ENCODE results near the gene DGKB.

DGKB gene

DNA sequence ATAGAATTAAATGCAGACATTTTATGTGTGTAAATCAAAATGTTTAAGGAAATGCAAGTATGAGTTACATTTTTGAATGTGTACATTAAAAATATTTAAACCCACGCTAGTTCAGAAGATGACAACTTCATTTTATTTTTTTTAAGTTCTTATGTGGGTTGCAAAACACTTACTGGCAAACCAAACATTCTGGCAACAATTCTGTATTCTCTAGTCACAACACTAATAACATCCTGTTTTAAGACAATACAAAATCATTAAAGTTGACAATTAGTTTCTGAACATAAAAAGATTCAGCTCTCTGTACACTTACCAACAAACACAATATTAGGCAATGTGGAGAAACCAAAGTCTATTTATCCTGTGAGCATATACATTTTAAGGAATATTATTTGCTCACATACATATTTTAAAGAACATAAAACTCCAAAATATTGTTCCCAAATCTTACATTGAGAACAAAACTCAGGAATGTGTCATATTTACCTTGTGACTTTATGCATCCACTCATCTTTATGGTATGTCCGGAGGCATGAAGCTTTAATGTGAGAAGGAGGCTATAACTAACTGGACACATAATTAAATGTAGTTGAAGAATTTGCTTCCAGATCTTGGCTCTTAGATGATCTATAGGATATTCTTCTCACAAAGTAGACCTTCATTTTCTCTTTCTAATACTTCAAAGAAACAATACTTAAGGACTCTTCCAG lies 134.7 kb downstream of the DGKB start:
- Mint-ChIP-seq H3K36me3 (ENCODE audit: low read depth) (no peaks in the 10 kb centered on the region), H3K9me3 (peaks cover 3% of the 10 kb centered on the region), H3K27ac (no peak overlapping the region), H3K4me1 (ENCODE audit: low read depth) (no peaks in the 10 kb centered on the region), H3K27me3 (no peaks in the 10 kb centered on the region), H3K4me3 (no peak overlapping the region)

DNA sequence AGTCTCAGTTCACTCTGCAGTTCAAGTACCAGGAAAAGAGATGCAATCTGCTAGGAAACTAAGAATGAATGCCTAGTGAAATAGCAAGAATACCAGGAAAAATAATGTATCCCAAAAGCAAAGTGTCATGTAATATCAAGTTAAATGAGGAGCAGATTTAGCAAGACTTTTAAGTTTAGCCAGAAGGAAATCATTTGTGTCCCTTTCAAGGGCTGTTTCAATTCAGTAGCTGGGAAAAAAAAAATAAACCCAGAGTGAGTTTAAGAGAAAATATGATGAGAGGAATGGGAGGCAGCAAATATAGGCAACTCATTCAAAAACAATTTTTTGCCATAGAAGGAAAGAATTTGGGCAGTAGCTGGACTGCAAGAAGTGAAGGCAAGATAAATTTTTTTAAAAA lies 135.8 kb downstream of the DGKB start:
- H3K27me3 Mint-ChIP-seq: no peaks in the 10 kb centered on the region
- no peaks in the 10 kb centered on the region for H3K4me1 Mint-ChIP-seq (ENCODE audit: low read depth)
- H3K27ac Mint-ChIP-seq: no peak overlapping the region
- peaks cover 4% of the 10 kb centered on the region for H3K9me3 Mint-ChIP-seq
- no peaks in the 10 kb centered on the region for H3K36me3 Mint-ChIP-seq (ENCODE audit: low read depth)
- H3K4me3 Mint-ChIP-seq: no peak overlapping the region

DNA sequence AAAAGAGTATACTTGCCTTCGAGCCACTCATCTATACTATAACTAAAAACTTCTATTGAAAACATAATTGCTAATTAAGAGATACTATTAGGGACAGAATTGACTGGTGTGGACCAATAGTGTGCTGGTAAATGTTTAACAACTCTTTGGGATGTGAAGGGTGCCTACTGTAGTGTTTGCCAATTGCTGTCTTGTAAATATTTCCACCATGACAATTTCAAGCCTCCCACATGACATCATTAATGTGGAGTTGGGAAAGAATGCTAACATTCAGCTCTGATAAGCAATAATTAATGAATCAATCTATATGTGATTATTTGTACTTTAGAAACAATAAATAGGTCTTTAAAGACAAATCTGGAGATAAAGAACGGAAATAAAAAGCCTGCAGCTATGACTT lies 136.8 kb downstream of the DGKB start:
- H3K4me3 Mint-ChIP-seq: no peak overlapping the region
- H3K4me1 Mint-ChIP-seq (ENCODE audit: low read depth): no peaks in the 10 kb centered on the region

DNA sequence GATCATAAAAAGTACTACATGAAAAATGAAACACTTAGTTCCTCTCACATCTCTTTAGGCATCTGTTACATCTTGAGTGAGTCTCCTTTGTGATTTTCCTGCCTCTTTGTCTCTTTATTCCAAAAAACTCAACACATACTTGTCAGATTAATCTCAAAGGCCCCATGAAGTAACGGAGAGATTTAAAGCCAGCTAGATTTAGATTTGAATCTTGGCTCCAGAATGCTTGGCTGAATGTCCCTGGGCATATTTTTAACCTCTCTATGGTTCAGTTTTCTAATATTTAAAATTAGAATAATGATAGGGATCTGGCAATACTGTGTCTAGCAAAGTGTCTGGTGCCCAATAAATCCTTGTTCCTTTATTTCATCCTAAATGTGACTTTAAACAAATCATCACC lies 140.0 kb downstream of the DGKB start:
- no peak overlapping the region for H3K27ac Mint-ChIP-seq
- no peak overlapping the region for H3K4me3 Mint-ChIP-seq
- H3K9me3 Mint-ChIP-seq: peaks cover 4% of the 10 kb centered on the region
- H3K27me3 Mint-ChIP-seq: no peaks in the 10 kb centered on the region
- H3K4me1 Mint-ChIP-seq (ENCODE audit: low read depth): no peaks in the 10 kb centered on the region
- no peaks in the 10 kb centered on the region for H3K36me3 Mint-ChIP-seq (ENCODE audit: low read depth)

More for the DNA sequence above, 136.8 kb downstream of the DGKB start:
- Mint-ChIP-seq H3K27ac (no peak overlapping the region), H3K9me3 (peaks cover 4% of the 10 kb centered on the region), H3K27me3 (no peaks in the 10 kb centered on the region), H3K36me3 (ENCODE audit: low read depth) (no peaks in the 10 kb centered on the region)

DNA sequence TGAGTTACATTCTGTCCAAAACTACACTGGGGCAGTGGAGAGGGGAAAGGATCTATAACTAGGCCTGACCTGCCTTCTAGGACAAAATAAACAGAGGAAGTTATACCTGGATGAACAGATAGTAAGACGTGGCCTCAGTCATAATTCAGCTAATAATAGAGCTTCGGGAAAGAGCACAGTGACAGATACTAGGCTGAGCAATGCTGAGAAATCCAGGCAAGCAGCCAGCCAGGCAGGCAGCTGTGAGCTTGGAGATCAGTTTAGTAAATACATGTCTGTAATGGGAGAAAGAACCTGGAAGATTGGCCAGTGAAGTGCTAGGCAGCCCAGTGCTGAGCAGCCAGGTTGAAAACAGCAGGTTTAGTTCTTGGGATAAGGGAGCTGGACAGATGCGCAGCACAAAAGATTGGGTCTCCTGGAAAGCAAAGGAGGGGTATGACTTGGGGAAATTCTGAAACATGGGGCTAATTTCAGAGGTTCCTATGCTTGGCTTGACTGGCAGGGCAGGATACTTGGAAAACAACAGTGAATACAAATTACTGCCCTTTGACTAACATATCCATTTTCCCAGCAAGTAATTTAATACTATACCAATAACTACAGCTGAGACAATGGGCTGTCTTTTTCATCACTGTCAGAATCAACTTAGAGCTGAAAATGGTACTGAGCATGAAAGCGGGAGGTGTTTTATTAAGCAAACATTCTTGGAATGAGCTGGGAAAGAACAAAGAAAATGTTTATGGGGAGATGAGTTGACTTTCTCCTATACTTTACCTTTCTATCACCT lies 140.8 kb downstream of the DGKB start:
- Mint-ChIP-seq H3K9me3 (peaks cover 4% of the 10 kb centered on the region), H3K27me3 (no peaks in the 10 kb centered on the region), H3K4me3 (no peak overlapping the region), H3K4me1 (ENCODE audit: low read depth) (no peaks in the 10 kb centered on the region), H3K27ac (no peak overlapping the region), H3K36me3 (ENCODE audit: low read depth) (no peaks in the 10 kb centered on the region)

DNA sequence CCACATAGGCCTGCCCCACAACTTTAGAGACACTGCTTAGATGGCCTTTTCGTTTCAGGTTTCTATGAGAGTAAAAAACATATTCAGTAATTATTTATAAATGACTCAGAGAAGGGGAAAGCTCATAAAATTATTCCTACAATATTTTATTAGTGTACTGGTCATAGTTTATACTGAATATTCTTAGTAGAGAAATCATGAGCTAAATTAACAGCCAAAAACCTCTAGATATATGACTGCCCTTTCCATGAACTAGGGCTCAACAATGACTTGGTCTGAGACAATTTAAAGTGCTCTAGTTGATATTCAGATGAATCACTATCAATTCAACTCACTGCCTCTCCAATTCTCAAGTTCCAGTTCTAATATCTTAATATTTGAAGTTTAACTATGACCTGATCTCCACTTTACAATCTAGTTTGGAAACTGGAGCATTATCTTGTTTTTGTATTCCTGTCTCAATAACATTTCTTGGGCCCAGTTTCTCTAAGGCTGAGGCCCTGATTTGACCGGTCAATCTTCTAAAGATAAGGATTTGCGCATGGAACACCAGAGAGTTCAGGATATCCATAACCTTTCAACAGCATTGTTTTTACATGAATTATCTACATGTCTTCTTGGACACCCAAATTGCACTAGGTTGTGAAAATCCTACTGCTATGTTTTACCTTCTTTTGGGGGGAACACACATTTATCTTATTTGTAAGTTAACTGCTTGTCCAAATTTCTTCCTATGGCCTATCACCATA lies 141.6 kb downstream of the DGKB start:
- Mint-ChIP-seq H3K36me3 (ENCODE audit: low read depth) (no peaks in the 10 kb centered on the region), H3K27ac (no peak overlapping the region), H3K27me3 (no peaks in the 10 kb centered on the region), H3K4me3 (no peak overlapping the region), H3K4me1 (ENCODE audit: low read depth) (no peaks in the 10 kb centered on the region), H3K9me3 (peaks cover 4% of the 10 kb centered on the region)

DNA sequence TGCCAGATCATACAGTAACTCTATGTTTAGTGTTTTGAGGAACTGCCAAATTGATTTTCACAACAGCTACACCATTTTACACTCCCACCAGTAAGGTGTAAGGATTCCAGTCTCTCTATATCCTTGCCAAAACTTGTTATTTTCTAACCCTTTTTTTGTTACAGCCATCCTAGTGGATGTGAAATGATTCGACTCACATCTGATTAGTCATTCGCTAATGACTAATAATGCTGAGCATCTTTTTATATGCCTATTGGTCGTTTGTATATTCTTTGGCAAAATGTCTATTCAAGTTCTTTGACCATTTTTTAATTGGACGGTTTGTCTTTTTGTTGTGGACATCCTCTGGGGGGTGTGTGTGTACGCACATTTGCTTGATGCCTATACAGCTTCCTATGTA lies 142.8 kb downstream of the DGKB start:
- H3K27ac Mint-ChIP-seq: no peak overlapping the region
- H3K36me3 Mint-ChIP-seq (ENCODE audit: low read depth): no peaks in the 10 kb centered on the region
- H3K4me1 Mint-ChIP-seq (ENCODE audit: low read depth): no peaks in the 10 kb centered on the region
- H3K9me3 Mint-ChIP-seq: peaks cover 4% of the 10 kb centered on the region
- no peak overlapping the region for H3K4me3 Mint-ChIP-seq
- no peaks in the 10 kb centered on the region for H3K27me3 Mint-ChIP-seq

DNA sequence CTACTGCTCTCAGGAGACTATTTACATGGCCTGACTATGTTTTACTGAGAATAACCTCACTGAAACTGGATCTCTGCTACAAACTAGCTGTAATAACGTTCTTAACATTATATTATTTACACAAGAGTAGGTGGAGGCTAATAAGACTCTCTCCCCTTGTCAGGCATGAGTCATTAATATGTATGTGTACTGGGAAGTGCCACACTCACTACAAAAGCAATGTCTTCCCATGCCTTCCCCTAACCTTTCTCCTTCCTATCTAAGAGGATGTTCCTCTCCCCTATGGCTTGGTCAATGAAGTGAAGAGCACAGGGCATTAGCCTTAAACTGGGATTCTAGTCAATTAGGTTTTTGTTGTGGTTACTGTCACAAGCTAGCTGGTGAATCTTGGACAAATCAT lies 147.9 kb downstream of the DGKB start:
- Mint-ChIP-seq H3K27ac (no peak overlapping the region), H3K36me3 (ENCODE audit: low read depth) (no peaks in the 10 kb centered on the region), H3K4me3 (no peak overlapping the region), H3K4me1 (ENCODE audit: low read depth) (no peaks in the 10 kb centered on the region), H3K27me3 (no peaks in the 10 kb centered on the region), H3K9me3 (peaks cover 4% of the 10 kb centered on the region)

DNA sequence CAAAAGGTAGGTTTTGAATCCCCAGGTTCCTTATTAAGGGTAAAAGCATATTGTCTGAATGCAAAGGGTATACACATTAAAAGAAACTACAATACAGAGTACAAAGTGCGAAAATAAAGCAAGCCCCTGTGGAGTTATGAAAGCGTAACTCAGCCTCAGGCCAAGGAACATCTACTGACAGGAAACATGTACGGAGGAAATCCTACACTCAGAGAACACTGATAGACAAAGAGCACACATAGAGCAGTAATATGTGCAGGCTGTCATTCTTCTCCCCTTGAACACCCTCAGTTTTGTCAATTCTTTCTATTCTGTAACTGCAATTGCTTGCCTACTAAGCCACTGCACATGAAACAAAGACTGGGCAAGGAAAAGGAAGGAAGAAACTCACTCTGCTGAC lies 150.2 kb downstream of the DGKB start:
- Mint-ChIP-seq H3K9me3 (peaks cover 4% of the 10 kb centered on the region), H3K36me3 (ENCODE audit: low read depth) (no peaks in the 10 kb centered on the region), H3K4me1 (ENCODE audit: low read depth) (no peaks in the 10 kb centered on the region), H3K27me3 (no peaks in the 10 kb centered on the region), H3K27ac (no peak overlapping the region), H3K4me3 (no peak overlapping the region)

DNA sequence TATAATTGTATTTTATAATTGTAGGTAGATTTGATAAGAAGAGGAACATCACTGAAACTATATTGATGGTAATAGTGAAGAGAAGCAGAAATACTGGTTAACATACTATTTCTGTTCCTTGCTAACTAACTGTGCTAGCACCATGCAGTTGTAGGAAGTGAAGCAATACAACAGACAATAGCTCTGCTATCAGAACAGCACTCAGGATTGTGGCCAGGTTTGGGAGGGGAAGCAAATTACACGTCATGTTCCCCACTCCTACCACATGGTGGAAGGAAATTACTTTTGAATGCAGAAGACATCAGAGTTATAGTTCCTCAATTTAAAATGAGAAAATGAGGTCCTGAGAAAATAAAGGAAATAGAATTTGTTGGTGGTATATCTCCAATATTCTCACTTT lies 151.1 kb downstream of the DGKB start:
- no peak overlapping the region for H3K27ac Mint-ChIP-seq
- no peaks in the 10 kb centered on the region for H3K27me3 Mint-ChIP-seq
- peaks cover 4% of the 10 kb centered on the region for H3K9me3 Mint-ChIP-seq
- H3K4me3 Mint-ChIP-seq: no peak overlapping the region
- H3K36me3 Mint-ChIP-seq (ENCODE audit: low read depth): no peaks in the 10 kb centered on the region
- H3K4me1 Mint-ChIP-seq (ENCODE audit: low read depth): no peaks in the 10 kb centered on the region

DNA sequence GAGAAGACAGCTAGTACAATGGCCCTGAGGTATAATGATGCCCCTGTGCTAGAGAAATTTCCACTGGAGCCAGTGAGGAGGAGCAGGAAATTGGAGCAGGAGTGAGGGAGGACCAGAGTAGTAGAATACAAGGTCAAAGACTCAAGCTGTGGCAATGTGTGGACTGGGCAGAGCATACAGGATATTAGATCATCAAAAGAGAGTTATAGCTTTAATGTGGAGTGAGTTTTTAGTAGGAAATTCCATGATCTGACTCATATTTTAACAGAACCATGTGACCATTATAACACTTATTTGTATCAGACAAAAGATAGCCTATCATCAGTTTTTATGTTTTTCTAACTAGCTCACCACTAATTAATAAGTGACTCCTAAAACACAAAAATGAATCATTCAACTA lies 154.1 kb downstream of the DGKB start:
- no peak overlapping the region for H3K4me3 Mint-ChIP-seq
- H3K27me3 Mint-ChIP-seq: no peaks in the 10 kb centered on the region
- no peaks in the 10 kb centered on the region for H3K9me3 Mint-ChIP-seq
- H3K36me3 Mint-ChIP-seq (ENCODE audit: low read depth): no peaks in the 10 kb centered on the region
- H3K27ac Mint-ChIP-seq: no peak overlapping the region
- no peaks in the 10 kb centered on the region for H3K4me1 Mint-ChIP-seq (ENCODE audit: low read depth)

DNA sequence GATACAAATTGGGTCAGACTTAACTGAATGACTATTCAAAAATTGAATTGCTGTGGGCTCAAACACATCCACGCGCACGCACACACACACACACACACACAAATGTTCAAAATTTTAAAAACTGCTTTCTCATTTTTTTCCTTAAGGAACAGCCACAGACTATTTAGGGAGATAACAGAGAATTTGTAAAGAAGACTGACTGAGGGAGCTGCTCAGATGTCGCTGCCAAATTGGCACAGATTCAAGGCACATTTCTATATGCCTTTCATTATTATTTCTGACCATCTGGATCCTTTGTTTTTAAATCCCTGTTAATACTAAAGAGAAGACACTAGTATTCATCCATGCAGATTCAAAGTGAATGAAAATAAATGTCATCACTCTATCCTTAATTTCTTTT lies 154.8 kb downstream of the DGKB start:
- H3K27ac Mint-ChIP-seq: no peak overlapping the region
- H3K4me1 Mint-ChIP-seq (ENCODE audit: low read depth): no peaks in the 10 kb centered on the region
- no peak overlapping the region for H3K4me3 Mint-ChIP-seq
- H3K36me3 Mint-ChIP-seq (ENCODE audit: low read depth): no peaks in the 10 kb centered on the region
- no peaks in the 10 kb centered on the region for H3K9me3 Mint-ChIP-seq
- H3K27me3 Mint-ChIP-seq: no peaks in the 10 kb centered on the region

DNA sequence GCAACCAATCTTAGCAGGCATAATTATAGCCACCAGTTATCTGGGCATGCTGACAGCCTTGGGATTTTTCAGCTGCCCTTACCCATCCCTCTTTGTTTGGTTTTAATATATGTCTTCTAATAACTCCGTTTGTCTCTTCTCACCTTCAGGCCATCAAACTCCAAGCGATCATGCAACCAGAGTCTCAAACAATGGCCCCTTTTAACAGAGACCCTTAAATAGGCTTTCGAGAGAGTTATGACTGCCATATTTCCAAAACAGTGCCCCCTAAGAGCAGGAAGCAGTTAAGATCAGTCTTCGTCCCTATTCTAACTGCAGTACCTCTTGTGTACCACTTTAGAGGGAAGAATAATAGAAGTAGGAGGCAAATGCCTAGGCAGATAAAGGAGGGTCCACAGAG lies 157.5 kb downstream of the DGKB start:
- H3K27ac Mint-ChIP-seq: no peak overlapping the region
- H3K9me3 Mint-ChIP-seq: no peaks in the 10 kb centered on the region
- no peaks in the 10 kb centered on the region for H3K4me1 Mint-ChIP-seq (ENCODE audit: low read depth)
- H3K4me3 Mint-ChIP-seq: no peak overlapping the region
- H3K27me3 Mint-ChIP-seq: no peaks in the 10 kb centered on the region
- H3K36me3 Mint-ChIP-seq (ENCODE audit: low read depth): no peaks in the 10 kb centered on the region

DNA sequence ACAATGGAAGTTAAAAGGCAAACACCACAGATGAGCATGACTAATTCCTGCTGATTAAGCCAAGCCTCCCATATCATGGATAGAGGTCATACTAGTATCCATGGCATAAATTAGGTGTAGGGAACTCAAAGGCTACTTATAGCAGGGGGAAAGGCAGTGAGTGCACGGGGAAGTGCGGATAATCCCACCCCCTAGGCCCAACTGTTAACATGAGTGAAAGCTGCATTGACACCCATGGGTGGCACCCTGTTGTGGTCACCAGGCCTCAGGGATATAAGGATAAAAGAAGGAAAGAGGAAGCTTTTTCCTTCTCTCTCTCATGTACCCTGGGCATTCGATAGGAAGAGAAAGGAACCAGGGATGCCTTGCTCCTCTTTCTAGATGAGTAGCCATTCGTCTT lies 161.9 kb downstream of the DGKB start:
- Mint-ChIP-seq H3K4me3 (no peak overlapping the region), H3K9me3 (peaks cover 11% of the 10 kb centered on the region), H3K27me3 (no peaks in the 10 kb centered on the region), H3K36me3 (ENCODE audit: low read depth) (no peaks in the 10 kb centered on the region), H3K4me1 (ENCODE audit: low read depth) (no peaks in the 10 kb centered on the region), H3K27ac (no peak overlapping the region)

DNA sequence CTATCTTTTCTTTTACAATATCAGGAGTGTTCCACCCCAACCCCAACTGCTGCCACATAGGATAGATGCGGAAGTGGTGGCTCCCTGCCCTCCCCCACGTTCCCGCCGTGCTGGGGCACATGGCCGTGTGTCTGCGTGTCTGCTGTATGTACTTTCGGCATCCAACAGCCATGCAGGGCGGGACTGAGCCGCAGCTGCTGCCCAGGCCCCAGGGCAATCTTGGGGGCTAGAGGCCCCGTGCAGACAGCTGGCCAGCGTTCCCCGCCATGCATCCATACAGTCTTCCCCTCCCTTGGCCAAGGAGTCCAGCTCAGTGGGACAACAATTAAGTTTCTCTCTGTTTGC lies 162.7 kb downstream of the DGKB start:
- Mint-ChIP-seq H3K4me3 (no peak overlapping the region), H3K36me3 (ENCODE audit: low read depth) (no peaks in the 10 kb centered on the region), H3K4me1 (ENCODE audit: low read depth) (no peaks in the 10 kb centered on the region), H3K27ac (no peak overlapping the region), H3K27me3 (no peaks in the 10 kb centered on the region), H3K9me3 (peaks cover 11% of the 10 kb centered on the region)
